CD4-positive, alpha-beta T cell treated with Interleukin-1 beta for 1 hour (primary cell): ENCODE data around the gene KDELR1.
"Not testable (repeated sequence)": the region's sequence is repeated elsewhere in the genome, so short reads cannot be mapped to it uniquely, and the experiment has no call there.

Experiments
- DNase-seq, 2 donors: peaks; one replicate each; pipeline ENCODE4 v3.0.0-alpha.2; 2020 to 2022

KDELR1 gene

GRCh38 chr19:48397263-48398101 lies 6.1 kb upstream of the KDELR1 start:
- no peak for DNase-seq

GRCh38 chr19:48396824-48397176 lies 5.4 kb upstream of the KDELR1 start:
- no peak for DNase-seq

- no peak for DNase-seq
Measured at GRCh38 chr19:48396016-48396823, 4.9 kb upstream of the KDELR1 start.

- DNase-seq = no peak
Measured at GRCh38 chr19:48395499-48395898, 4.1 kb upstream of the KDELR1 start.

- no peak for DNase-seq
Measured at GRCh38 chr19:48395170-48395455, 3.8 kb upstream of the KDELR1 start.

GRCh38 chr19:48394331-48395169 lies 3.2 kb upstream of the KDELR1 start:
- DNase-seq = peak in 1 of 2 donors; percentile 11

- DNase-seq = peak; percentile 28 to 36
Measured at GRCh38 chr19:48393559-48394330, 2.4 kb upstream of the KDELR1 start, which contains the start of gene GRIN2D. Gene GRIN2D, plus strand, starts transcription at chr19:48393668. Its CDS starts 4,725 bp downstream, at chr19:48398393.

GRCh38 chr19:48392860-48393558 lies 1.7 kb upstream of the KDELR1 start:
- DNase-seq = no peak

GRCh38 chr19:48392006-48392344 lies 624 bp upstream of the KDELR1 start:
- not testable (repeated sequence) for DNase-seq

GRCh38 chr19:48390188-48391099 lies 907 bp downstream of the KDELR1 start:
- peak; percentile 64 to 69 for DNase-seq

GRCh38 chr19:48386981-48387380 lies 4.4 kb downstream of the KDELR1 start:
- DNase-seq = no peak

- no peak for DNase-seq
Measured at GRCh38 chr19:48385461-48386087, 5.8 kb downstream of the KDELR1 start.

- DNase-seq = no peak
Measured at GRCh38 chr19:48382286-48382685, 9.1 kb downstream of the KDELR1 start.

GRCh38 chr19:48381178-48381950 lies 10.0 kb downstream of the KDELR1 start:
- DNase-seq = no peak

GRCh38 chr19:48379058-48379457 lies 12.3 kb downstream of the KDELR1 start:
- DNase-seq = no peak

GRCh38 chr19:48378194-48378570 lies 13.2 kb downstream of the KDELR1 start:
- no peak for DNase-seq

- DNase-seq = no peak
Measured at GRCh38 chr19:48373567-48373966, 17.8 kb downstream of the KDELR1 start.

GRCh38 chr19:48372904-48373303 lies 18.4 kb downstream of the KDELR1 start:
- DNase-seq = no peak

GRCh38 chr19:48371771-48372170 lies 19.6 kb downstream of the KDELR1 start:
- DNase-seq = not testable (repeated sequence)

GRCh38 chr19:48371367-48371766 lies 20.0 kb downstream of the KDELR1 start:
- no peak for DNase-seq
